ENCODE data around the gene FYCO1.

FYCO1 gene

GRCh38 chr3:46029953-46030543, 34.4 kb upstream of the FYCO1 start:
- no peak for TF ChIP-seq CTCF (IDR thresholded peaks at IDR 0.05; ENCODE audit: control insufficient read depth, extremely low read depth, insufficient read depth)
- H3K4me3 ChIP-seq (ENCODE audit: low read depth, low read length), result no peak overlapping the region
- no peak for DNase-seq (ENCODE audit: low read depth)

- no peak for DNase-seq (ENCODE audit: low read depth)
- no peak for TF ChIP-seq CTCF (IDR thresholded peaks at IDR 0.05; ENCODE audit: control insufficient read depth, extremely low read depth, insufficient read depth)
- H3K4me3 ChIP-seq (ENCODE audit: low read depth, low read length), result no peak overlapping the region
These were observed 32.2 kb upstream of the FYCO1 start for GRCh38 chr3:46027736-46028397.

GRCh38 chr3:46027021-46027705, 31.5 kb upstream of the FYCO1 start, which contains the start of gene XCR1:
TSS of gene XCR1 (minus strand) at chr3:46027483. CDS start at chr3:46021947, 5,536 bp downstream.
- no peak for DNase-seq (ENCODE audit: low read depth)
- H3K4me3 ChIP-seq (ENCODE audit: low read depth, low read length), result no peak within 1 kb of the TSS
- no peak for TF ChIP-seq CTCF (IDR thresholded peaks at IDR 0.05; ENCODE audit: control insufficient read depth, extremely low read depth, insufficient read depth)

GRCh38 chr3:46025139-46025538, 29.5 kb upstream of the FYCO1 start:
- no peak for TF ChIP-seq CTCF (IDR thresholded peaks at IDR 0.05; ENCODE audit: control insufficient read depth, extremely low read depth, insufficient read depth)
- no peak overlapping the region for H3K4me3 ChIP-seq (ENCODE audit: low read depth, low read length)
- DNase-seq (ENCODE audit: low read depth), result no peak

GRCh38 chr3:46024131-46024530, 28.5 kb upstream of the FYCO1 start:
- TF ChIP-seq CTCF (IDR thresholded peaks at IDR 0.05; ENCODE audit: control insufficient read depth, extremely low read depth, insufficient read depth), result no peak
- H3K4me3 ChIP-seq (ENCODE audit: low read depth, low read length), result no peak overlapping the region
- no peak for DNase-seq (ENCODE audit: low read depth)

- no peak for TF ChIP-seq CTCF (IDR thresholded peaks at IDR 0.05; ENCODE audit: control insufficient read depth, extremely low read depth, insufficient read depth)
- DNase-seq (ENCODE audit: low read depth), result no peak
- H3K4me3 ChIP-seq (ENCODE audit: low read depth, low read length), result no peak overlapping the region
These were observed 27.5 kb upstream of the FYCO1 start for GRCh38 chr3:46022909-46023785.
